ENCODE results near the gene C19orf44.

DNA sequence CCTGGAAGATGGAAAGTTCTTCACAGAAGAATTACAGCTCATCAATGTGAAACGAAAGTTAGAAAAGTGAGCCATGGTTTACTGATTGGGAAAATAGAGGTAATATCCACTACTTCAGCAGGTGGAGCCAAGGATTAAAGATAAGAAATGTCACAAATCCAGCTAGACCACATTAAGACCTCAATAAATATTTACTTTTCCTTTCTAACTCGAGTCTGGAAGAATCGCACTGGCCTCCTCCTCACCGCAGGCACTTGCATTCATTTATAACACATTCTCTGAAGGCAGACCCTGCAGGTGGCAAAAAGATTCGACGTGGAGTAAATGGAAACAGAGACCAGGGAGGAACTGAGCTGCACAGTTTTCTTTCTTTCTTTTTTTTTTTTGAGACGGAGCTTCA lies 68.6 kb downstream of the C19orf44 start:
- TF ChIP-seq POLR2A (IDR thresholded peaks at IDR 0.05), result no peak
- TF ChIP-seq CTCF (IDR thresholded peaks at IDR 0.05), result peak in 1 of 7 experiments; percentile 13
- TF ChIP-seq EP300 (IDR thresholded peaks at IDR 0.05), result no peak
- TF ChIP-seq POLR2AphosphoS5 (IDR thresholded peaks at IDR 0.05), result peak in 2 of 3 donors; percentile 36 to 59
